Colonic mucosa (tissue), 4 donors: ENCODE measurements around the gene ZFYVE21. TPM values are rescaled to one million over a fixed set of nuclear protein-coding genes. Genes with fewer than 3 reads are reported as not detected.
A peak's percentile ranks its signal among the peaks of the same experiment; 100 is the strongest.

Experiments used
- DNase-seq: peaks from one replicate; pipeline ENCODE4 v3.0.0-alpha.2; 2020
- H3K27ac ChIP-seq: fragments of 200-600 bp; one replicate; pipeline ENCODE4 v1.8.0; 2021
- H3K27me3 ChIP-seq: fragments of 200-600 bp; one replicate; pipeline ENCODE4 v1.8.0; 2021
- H3K36me3 ChIP-seq: fragments of 200-600 bp; one replicate; pipeline ENCODE4 v1.8.0; 2021
- H3K4me1 ChIP-seq: fragments of 200-600 bp; one replicate; pipeline ENCODE4 v1.8.0; 2021; ENCODE audit warnings: mild to moderate bottlenecking
- H3K4me3 ChIP-seq: fragments of 200-600 bp; one replicate; pipeline ENCODE4 v1.8.0; 2021
- H3K9ac ChIP-seq, 2 donors: one replicate each; pipeline ENCODE4 v1.7.0; 2013; ENCODE audit warnings: control low read depth in 2 of 2, low read depth in 2 of 2, low read length in 2 of 2
- H3K9me3 ChIP-seq: fragments of 200-600 bp; one replicate; pipeline ENCODE4 v1.8.0; 2021
- intact Hi-C: fragments of 100-400 bp; cut with DNase I; formaldehyde crosslinking; loops from one replicate; pipeline ENCODE4 v1.14.1; 2022
- total RNA-seq, 2 donors: library from RNA; stranded (reverse); fragmentation: NEBNext Ultra II Directional in 1 of 2; extraction: Animal tissue kit (Norgen Biotek cat#: 25700) in 1 of 2; gene quantifications; one replicate each; pipeline ENCODE4 v1.2.1, GENCODE V29; 2021
- TF ChIP-seq, protein P1 (sequence below): fragments of 200-600 bp; IDR thresholded peaks from one replicate; pipeline ENCODE4 v1.8.0; 2022; ENCODE audit warnings: antibody characterized with exemption, mild to moderate bottlenecking
- donor health status: healthy.
- donor health status: DM: no; HTN: no; CAD: no.
- donor health status: DM: no; HTN: no; CAD: no.

The ZFYVE21 gene
- total RNA-seq, 2 donors from 2014 or later: 49.3 to 68.9 TPM

DNA sequence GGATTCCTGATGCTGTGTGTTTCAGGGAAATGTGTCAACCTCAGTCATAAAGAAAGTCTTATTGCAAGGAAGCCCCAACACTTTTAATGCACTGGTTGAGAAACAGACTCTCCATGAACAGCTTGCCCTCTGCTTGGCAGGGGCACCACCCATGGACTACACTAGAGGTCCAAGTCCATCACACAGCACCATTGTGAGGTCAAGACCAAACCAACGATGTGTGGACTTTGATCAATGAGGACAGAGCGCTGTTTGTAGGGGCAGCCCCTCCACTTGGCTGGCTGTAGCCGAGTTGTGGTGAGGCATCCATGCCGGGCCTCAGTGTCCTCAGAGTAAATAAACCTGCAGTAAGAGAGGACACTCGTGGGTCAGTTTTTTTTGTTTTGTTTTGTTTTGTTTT, 29.8 kb downstream of the ZFYVE21 start:
- TF ChIP-seq, protein P1, sequence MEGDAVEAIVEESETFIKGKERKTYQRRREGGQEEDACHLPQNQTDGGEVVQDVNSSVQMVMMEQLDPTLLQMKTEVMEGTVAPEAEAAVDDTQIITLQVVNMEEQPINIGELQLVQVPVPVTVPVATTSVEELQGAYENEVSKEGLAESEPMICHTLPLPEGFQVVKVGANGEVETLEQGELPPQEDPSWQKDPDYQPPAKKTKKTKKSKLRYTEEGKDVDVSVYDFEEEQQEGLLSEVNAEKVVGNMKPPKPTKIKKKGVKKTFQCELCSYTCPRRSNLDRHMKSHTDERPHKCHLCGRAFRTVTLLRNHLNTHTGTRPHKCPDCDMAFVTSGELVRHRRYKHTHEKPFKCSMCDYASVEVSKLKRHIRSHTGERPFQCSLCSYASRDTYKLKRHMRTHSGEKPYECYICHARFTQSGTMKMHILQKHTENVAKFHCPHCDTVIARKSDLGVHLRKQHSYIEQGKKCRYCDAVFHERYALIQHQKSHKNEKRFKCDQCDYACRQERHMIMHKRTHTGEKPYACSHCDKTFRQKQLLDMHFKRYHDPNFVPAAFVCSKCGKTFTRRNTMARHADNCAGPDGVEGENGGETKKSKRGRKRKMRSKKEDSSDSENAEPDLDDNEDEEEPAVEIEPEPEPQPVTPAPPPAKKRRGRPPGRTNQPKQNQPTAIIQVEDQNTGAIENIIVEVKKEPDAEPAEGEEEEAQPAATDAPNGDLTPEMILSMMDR: no peak
- DNase-seq: no peak
- Histone ChIP-seq H3K27me3 (no peaks in the 10 kb centered on the region), H3K9me3 (no peaks in the 10 kb centered on the region), H3K4me1 (no peaks in the 10 kb centered on the region), H3K4me3 (no peak overlapping the region), H3K27ac (no peak overlapping the region), H3K9ac (no peak overlapping the region), H3K36me3 (no peaks in the 10 kb centered on the region)
- intact Hi-C loops: no loop called here

DNA sequence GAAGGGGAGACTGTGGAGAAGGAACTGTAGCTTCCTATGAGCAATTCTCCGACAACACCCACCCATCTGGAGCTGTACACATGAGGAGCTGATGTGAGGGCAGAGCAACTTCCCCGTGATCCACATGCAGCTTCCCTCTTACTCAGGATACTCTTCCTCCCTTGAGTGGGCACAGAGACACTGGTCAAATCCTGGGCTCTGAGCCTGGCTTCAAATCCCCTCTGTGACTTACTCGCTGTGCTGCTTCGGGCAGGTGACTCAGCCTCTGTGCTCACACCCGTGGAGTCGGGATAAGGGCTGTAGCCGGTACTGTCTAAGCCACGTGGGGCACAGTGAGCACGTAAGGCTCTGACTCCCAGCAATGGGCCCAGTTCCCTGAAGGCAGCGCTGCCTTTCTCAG, 31.1 kb downstream of the ZFYVE21 start:
- DNase-seq: no peak
- no peak overlapping the region for H3K4me3 ChIP-seq
- H3K27ac ChIP-seq: no peak overlapping the region
- intact Hi-C loops: no loop called here
- H3K4me1 ChIP-seq: no peaks in the 10 kb centered on the region
- H3K36me3 ChIP-seq: no peaks in the 10 kb centered on the region
- no peaks in the 10 kb centered on the region for H3K9me3 ChIP-seq
- TF ChIP-seq, protein P1: no peak
- H3K9ac ChIP-seq: no peak overlapping the region
- no peaks in the 10 kb centered on the region for H3K27me3 ChIP-seq

DNA sequence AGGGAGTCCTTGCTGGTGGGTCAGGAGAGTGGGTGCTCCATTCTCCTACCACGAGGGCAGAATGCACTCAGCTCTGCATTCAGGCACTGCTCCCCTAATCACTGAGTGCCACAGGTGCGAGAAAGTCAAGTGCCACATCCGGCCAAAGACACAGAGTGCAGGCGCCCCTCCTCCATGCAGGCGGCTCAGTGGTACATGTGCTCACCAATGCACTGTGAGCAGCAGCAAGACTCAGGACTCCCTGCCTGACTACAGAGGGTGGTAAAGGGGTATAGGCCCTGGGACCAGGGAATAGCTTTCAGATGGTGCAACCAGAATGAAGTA, 32.9 kb downstream of the ZFYVE21 start:
- intact Hi-C loops: no loop called here
- DNase-seq: no peak
- no peaks in the 10 kb centered on the region for H3K27me3 ChIP-seq
- H3K9ac ChIP-seq: peak overlapping the region in 1 of 2 donors; percentile 18
- no peaks in the 10 kb centered on the region for H3K9me3 ChIP-seq
- no peaks in the 10 kb centered on the region for H3K36me3 ChIP-seq
- TF ChIP-seq, protein P1: no peak
- H3K27ac ChIP-seq: no peak overlapping the region
- H3K4me3 ChIP-seq: no peak overlapping the region
- H3K4me1 ChIP-seq: no peaks in the 10 kb centered on the region

DNA sequence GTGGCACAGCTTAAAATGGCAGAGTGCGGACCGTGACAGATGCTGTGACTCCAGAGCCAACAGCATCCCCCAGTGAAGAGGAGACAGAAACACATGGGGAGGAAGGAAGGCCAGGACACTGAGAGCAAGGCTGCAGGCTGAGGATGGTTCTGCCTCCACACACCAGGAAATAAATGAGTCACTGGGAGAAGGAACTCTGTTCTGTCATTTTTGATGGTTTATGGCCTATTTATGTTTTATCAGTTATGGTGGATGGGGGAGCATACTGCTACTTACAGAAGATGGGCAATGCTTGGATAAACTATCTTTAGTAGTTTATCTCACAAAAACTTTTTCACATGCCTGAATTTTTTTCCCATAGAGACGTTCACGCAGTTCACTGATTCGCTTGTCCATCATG, 33.8 kb downstream of the ZFYVE21 start:
- intact Hi-C loops: no loop called here
- TF ChIP-seq, protein P1: no peak
- Histone ChIP-seq H3K27me3 (no peaks in the 10 kb centered on the region), H3K4me3 (no peak overlapping the region), H3K36me3 (no peaks in the 10 kb centered on the region), H3K4me1 (no peaks in the 10 kb centered on the region), H3K9me3 (no peaks in the 10 kb centered on the region), H3K27ac (no peak overlapping the region), H3K9ac (no peak overlapping the region)
- DNase-seq: no peak

DNA sequence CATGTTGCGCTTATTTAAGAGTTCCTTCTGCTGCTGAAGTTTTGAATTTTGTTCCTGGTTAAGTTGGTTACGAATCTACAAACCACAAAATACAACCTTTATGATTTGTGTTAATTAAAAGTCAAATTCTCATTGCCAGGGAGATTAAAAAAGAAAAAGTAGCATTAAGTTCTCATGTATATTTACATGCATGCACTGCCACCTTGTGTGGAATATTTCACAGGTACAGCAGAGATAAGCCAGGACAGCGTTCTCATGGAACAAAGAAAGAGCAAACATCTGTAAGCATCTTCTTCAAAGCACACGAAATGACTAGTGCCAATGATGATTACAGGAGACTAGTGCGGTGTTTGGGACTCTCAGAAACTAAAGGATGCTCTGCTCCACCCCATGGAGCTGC, 34.2 kb downstream of the ZFYVE21 start:
- H3K9ac ChIP-seq: no peak overlapping the region
- H3K27me3 ChIP-seq: no peaks in the 10 kb centered on the region
- H3K4me1 ChIP-seq: no peaks in the 10 kb centered on the region
- no peaks in the 10 kb centered on the region for H3K9me3 ChIP-seq
- intact Hi-C loops: no loop called here
- DNase-seq: no peak
- H3K36me3 ChIP-seq: no peaks in the 10 kb centered on the region
- TF ChIP-seq, protein P1: no peak
- no peak overlapping the region for H3K27ac ChIP-seq
- H3K4me3 ChIP-seq: no peak overlapping the region

DNA sequence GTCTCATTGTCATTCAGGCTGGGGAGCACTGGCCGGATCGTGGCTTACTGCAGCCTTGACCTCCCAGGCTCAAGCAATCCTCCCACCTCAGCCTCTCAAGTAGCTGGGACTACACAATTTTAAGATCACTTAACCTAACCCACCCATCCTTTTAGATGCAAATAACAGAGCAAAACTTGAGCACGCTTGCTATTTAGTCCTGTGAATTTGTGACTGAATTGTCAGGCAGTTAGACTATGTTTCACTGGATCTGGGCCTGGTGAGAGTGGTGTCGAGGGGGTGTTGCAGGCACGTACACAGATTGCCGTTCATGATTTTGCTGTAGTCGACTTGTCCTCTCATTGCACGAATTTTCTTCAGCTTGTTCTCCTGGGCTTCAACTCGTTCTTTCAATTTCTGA, 38.2 kb downstream of the ZFYVE21 start:
- Histone ChIP-seq H3K27me3 (no peaks in the 10 kb centered on the region), H3K4me1 (no peaks in the 10 kb centered on the region), H3K36me3 (no peaks in the 10 kb centered on the region), H3K4me3 (no peak overlapping the region), H3K9ac (no peak overlapping the region), H3K9me3 (no peaks in the 10 kb centered on the region), H3K27ac (no peak overlapping the region)
- peak; percentile 1 for DNase-seq
- TF ChIP-seq, protein P1: no peak
- intact Hi-C loops: no loop called here
